Caco-2 (cell line): Measurements from ENCODE around the gene SNPH. TPM values are rescaled to one million over a fixed set of nuclear protein-coding genes. Genes with fewer than 3 reads are reported as not detected.

ENCODE experiments used
- BruUV-seq: library from RNA; stranded (reverse); fragments of 400-500 nt; replicated peaks from 2 replicates; lab custom pipeline; 2021; lab: Mats Ljungman, UMichigan
- CTCF ChIA-PET: fragments of 300-600 bp; sonication (Branson Sonifier 250); formaldehyde crosslinking; loops from one replicate; lab custom pipeline; 2022; ENCODE audit warnings: antibody characterized with exemption; lab: Charles Lee
- POLR2A ChIA-PET: fragments of 300-600 bp; sonication (Branson Sonifier 250); formaldehyde crosslinking; loops from one replicate; lab custom pipeline; 2022; ENCODE audit warnings: antibody characterized with exemption; lab: Charles Lee
- DNase-seq, 2 experiments: peaks; one replicate each; pipeline versions ENCODE4 v3.0.0 to v3.0.0-alpha.2; 2020 to 2022
- H3K27me3 ChIP-seq: replicated peaks from 2 replicates; pipeline ENCODE4 v1.6.0; 2011; ENCODE audit warnings: low read length; ENCODE audit not compliant: control insufficient read depth, insufficient read depth
- H3K36me3 ChIP-seq: 2 replicates; pipeline ENCODE4 v1.5.1; 2011; ENCODE audit warnings: low read length; ENCODE audit not compliant: control insufficient read depth, insufficient read depth
- H3K4me1 ChIP-seq: fragments of 250-450 bp; sonication (Bioruptor Pico); 2 replicates; pipeline ENCODE4 v1.5.1; 2020; ENCODE audit warnings: mild to moderate bottlenecking
- H3K4me3 ChIP-seq: 2 replicates; pipeline ENCODE4 v1.5.1; 2011; ENCODE audit warnings: low read depth, mild to moderate bottlenecking, control low read depth, low read length
- H3K9me3 ChIP-seq: fragments of 250-450 bp; sonication (Bioruptor Pico); 2 replicates; pipeline ENCODE4 v1.5.1; 2020; ENCODE audit warnings: mild to moderate bottlenecking, moderate library complexity
- H3K27ac Mint-ChIP-seq: one replicate; pipeline ENCODE4 v1.8.0; 2022; ENCODE audit warnings: mixed read lengths; ENCODE audit not compliant: unreplicated experiment
- H3K27me3 Mint-ChIP-seq: one replicate; pipeline ENCODE4 v1.8.0; 2022; ENCODE audit warnings: mixed read lengths; ENCODE audit not compliant: insufficient read depth, unreplicated experiment
- H3K36me3 Mint-ChIP-seq: one replicate; pipeline ENCODE4 v1.8.0; 2022; ENCODE audit warnings: mild to moderate bottlenecking, mixed read lengths; ENCODE audit not compliant: insufficient read depth, unreplicated experiment
- H3K4me1 Mint-ChIP-seq: one replicate; pipeline ENCODE4 v1.8.0; 2022; ENCODE audit warnings: low read depth, mixed read lengths; ENCODE audit not compliant: unreplicated experiment
- H3K4me3 Mint-ChIP-seq: one replicate; pipeline ENCODE4 v1.8.0; 2022; ENCODE audit warnings: mild to moderate bottlenecking, moderate library complexity, mixed read lengths; ENCODE audit not compliant: unreplicated experiment
- H3K9me3 Mint-ChIP-seq: one replicate; pipeline ENCODE4 v1.8.0; 2022; ENCODE audit warnings: mixed read lengths; ENCODE audit not compliant: unreplicated experiment
- intact Hi-C: fragments of 100-400 bp; cut with micrococcal nuclease; formaldehyde crosslinking; loops from one replicate; pipeline ENCODE4 v1.10.0; 2022; ENCODE audit not compliant: unreplicated experiment
- total RNA-seq: library from RNA; stranded (reverse); gene quantifications from 2 replicates; pipeline ENCODE4 v1.2.3, GENCODE V29; 2022
- TF ChIP-seq, protein P1 (sequence below), 2 experiments: fragments of 200-600 bp in 1 of 2; IDR thresholded peaks; 1 replicate in 1 of 2; 2 replicates in 1 of 2; pipeline versions ENCODE4 v1.5.1 to v1.8.0; 2011 to 2022; ENCODE audit warnings: antibody characterized with exemption in 1 of 2, control low read depth in 1 of 2, inconsistent platforms in 1 of 2, low read depth in 1 of 2, low read length in 1 of 2, mild to moderate bottlenecking in 1 of 2, moderate library complexity in 1 of 2; ENCODE audit not compliant: insufficient read depth in 1 of 2, severe bottlenecking in 1 of 2, unreplicated experiment in 1 of 2

Gene SNPH
- total RNA-seq, 1 experiment from 2014 or later: 0.36 TPM

DNA sequence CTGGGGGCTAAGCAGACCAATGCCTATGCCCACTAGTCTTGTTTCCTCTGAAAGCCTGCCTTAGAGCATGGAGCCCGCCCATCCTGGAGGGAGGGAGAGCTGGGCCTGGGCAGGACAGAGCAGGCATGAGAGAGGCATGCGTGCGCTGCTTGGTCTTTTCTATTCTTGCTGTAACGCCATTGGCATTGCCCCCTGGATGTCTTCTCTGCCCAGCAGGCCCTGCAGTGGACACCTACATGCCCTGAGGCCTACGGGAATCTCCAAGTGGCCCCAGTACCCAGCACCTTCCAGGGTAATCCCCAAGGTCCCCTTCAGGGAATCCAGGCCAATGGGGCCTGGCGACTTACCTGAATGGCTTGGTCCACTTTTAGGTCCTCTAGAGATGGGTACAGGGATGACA, 53.9 kb downstream of the SNPH start:
- H3K4me1 ChIP-seq: 0 out of 2 replicates have a peak, but pooled peaks cover 3% of the 10 kb centered on the region
- Mint-ChIP-seq H3K27ac (no peak overlapping the region), H3K4me1 (no peaks in the 10 kb centered on the region), H3K9me3 (no peaks in the 10 kb centered on the region), H3K4me3 (no peak overlapping the region), H3K27me3 (peaks cover 2% of the 10 kb centered on the region), H3K36me3 (no peaks in the 10 kb centered on the region)
- TF ChIP-seq, protein P1, sequence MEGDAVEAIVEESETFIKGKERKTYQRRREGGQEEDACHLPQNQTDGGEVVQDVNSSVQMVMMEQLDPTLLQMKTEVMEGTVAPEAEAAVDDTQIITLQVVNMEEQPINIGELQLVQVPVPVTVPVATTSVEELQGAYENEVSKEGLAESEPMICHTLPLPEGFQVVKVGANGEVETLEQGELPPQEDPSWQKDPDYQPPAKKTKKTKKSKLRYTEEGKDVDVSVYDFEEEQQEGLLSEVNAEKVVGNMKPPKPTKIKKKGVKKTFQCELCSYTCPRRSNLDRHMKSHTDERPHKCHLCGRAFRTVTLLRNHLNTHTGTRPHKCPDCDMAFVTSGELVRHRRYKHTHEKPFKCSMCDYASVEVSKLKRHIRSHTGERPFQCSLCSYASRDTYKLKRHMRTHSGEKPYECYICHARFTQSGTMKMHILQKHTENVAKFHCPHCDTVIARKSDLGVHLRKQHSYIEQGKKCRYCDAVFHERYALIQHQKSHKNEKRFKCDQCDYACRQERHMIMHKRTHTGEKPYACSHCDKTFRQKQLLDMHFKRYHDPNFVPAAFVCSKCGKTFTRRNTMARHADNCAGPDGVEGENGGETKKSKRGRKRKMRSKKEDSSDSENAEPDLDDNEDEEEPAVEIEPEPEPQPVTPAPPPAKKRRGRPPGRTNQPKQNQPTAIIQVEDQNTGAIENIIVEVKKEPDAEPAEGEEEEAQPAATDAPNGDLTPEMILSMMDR (IDR thresholded peaks at IDR 0.05; ENCODE audit: insufficient read depth in 1 of 2, low read depth in 1 of 2, low read length in 1 of 2, severe bottlenecking in 1 of 2, unreplicated experiment in 1 of 2): no peak
- ChIA-PET POLR2A (no interaction called here), CTCF (no interaction called here)
- no peak for DNase-seq
- H3K36me3 ChIP-seq: no peaks in the 10 kb centered on the region
- H3K4me3 ChIP-seq: no peak overlapping the region
- H3K27me3 ChIP-seq: no peaks in the 10 kb centered on the region
- BruUV-seq: no TSS peak
- H3K9me3 ChIP-seq: no peaks in the 10 kb centered on the region
- intact Hi-C loops: no loop called here

DNA sequence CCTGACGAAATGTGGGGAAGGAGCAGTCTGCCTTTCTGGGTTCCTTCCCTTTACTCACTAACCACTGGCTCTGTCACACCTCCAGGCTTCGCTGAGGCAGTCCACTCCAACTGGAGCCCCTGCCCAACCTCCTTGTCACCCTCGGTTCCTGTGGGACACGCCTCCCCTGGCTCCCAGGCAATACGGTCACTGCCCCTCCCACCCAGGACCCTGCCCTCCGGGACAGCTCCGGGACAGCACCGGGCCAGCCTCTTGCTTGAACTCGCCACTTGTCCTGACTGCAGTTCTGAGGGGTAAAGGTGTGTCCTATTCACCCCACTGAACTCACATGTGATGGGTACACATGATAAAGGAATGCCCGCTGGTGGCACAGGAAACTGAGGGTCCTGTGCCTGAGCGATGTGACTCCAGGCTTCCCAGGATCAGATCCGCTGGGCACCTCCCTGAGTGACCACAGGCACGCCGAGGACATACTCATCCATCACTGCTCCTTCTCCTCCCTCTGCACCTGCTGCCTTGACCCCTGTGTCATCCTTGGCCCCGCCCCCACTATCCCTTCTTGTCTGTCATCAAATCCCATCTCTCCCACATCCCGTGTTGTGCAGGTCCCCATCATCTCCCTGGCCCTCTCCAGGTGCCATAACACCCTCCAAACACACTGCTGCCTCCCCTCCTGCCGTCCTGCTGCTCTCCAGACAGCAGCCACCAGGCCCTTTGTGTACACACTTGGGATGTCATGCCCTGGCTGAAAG, 55.0 kb downstream of the SNPH start:
- intact Hi-C loops: no loop called here
- H3K27ac Mint-ChIP-seq: no peak overlapping the region

DNA sequence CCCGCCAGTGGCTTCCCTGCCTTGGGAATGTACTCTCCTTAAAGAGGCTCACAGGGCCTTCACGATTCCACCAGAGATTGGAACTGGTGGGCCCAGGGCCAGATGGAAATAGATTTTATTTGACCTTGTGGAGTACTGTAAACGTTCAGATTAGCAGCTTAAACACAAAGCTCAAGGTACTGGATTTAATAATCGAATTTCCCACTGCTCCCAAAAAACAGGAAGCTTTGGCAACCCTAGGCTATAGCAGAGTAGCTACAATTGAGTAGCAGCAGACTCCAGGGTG, 55.5 kb downstream of the SNPH start:
- BruUV-seq: no TSS peak
- CTCF ChIA-PET: no interaction called here
- Mint-ChIP-seq H3K27ac (no peak overlapping the region), H3K36me3 (no peaks in the 10 kb centered on the region), H3K9me3 (no peaks in the 10 kb centered on the region), H3K27me3 (peaks cover 2% of the 10 kb centered on the region), H3K4me3 (no peak overlapping the region), H3K4me1 (no peaks in the 10 kb centered on the region)
- POLR2A ChIA-PET: no interaction called here
- Histone ChIP-seq H3K9me3 (no peaks in the 10 kb centered on the region), H3K27me3 (no peaks in the 10 kb centered on the region), H3K4me3 (no peak overlapping the region), H3K4me1 (peaks cover 9% of the 10 kb centered on the region), H3K36me3 (no peaks in the 10 kb centered on the region)
- intact Hi-C loops: no loop called here
- TF ChIP-seq, protein P1 (IDR thresholded peaks at IDR 0.05; ENCODE audit: insufficient read depth in 1 of 2, low read depth in 1 of 2, low read length in 1 of 2, severe bottlenecking in 1 of 2, unreplicated experiment in 1 of 2): no peak
- no peak for DNase-seq

More for the DNA sequence above, 55.0 kb downstream of the SNPH start:
- POLR2A ChIA-PET: no interaction called here
- no peaks in the 10 kb centered on the region for H3K4me1 Mint-ChIP-seq
- H3K9me3 Mint-ChIP-seq: no peaks in the 10 kb centered on the region
- no peak overlapping the region for H3K4me3 Mint-ChIP-seq
- Histone ChIP-seq H3K36me3 (no peaks in the 10 kb centered on the region), H3K27me3 (no peaks in the 10 kb centered on the region), H3K9me3 (no peaks in the 10 kb centered on the region), H3K4me1 (peaks cover 4% of the 10 kb centered on the region), H3K4me3 (no peak overlapping the region)
- DNase-seq: no peak
- CTCF ChIA-PET: no interaction called here
- BruUV-seq: no TSS peak
- peaks cover 2% of the 10 kb centered on the region for H3K27me3 Mint-ChIP-seq
- no peaks in the 10 kb centered on the region for H3K36me3 Mint-ChIP-seq
- TF ChIP-seq, protein P1 (IDR thresholded peaks at IDR 0.05; ENCODE audit: insufficient read depth in 1 of 2, low read depth in 1 of 2, low read length in 1 of 2, severe bottlenecking in 1 of 2, unreplicated experiment in 1 of 2): no peak
